Epithelial cell of esophagus (primary cell): ENCODE measurements around the gene ASB7.

Experiments used
- DNase-seq: peaks from one replicate; pipeline ENCODE4 v3.0.0; 2010; ENCODE audit warnings: low read depth
- H3K4me3 ChIP-seq: 2 replicates; pipeline ENCODE4 v1.5.1; 2011; ENCODE audit warnings: mild to moderate bottlenecking, low read length, control low read depth
- TF ChIP-seq, protein P1 (sequence below): IDR thresholded peaks from 2 replicates; pipeline ENCODE4 v1.5.1; 2011; ENCODE audit warnings: low read depth, mild to moderate bottlenecking, low read length, control low read depth, inconsistent platforms; ENCODE audit not compliant: insufficient read depth; ENCODE audit errors: missing control alignments

Gene ASB7

DNA sequence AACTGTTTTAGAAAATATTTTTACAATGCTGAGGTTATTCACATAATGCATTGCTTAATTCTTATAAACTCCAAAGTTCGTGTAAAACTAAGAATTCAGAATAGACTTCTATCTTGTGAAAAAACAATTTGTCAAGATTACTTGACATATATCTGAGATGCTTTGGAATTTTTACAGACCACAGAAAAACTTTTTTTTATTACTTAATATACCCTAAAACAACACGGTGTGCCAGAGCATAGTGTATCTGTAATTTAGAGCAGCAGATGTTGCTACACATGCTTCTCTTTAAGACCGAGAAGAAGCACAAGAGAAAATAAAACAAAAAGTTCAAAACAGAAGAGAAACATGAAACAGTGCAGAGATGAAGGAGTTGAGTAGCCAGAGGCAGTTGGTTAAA, 26.4 kb downstream of the ASB7 start:
- no peak overlapping the region for H3K4me3 ChIP-seq
- DNase-seq, result no peak
- TF ChIP-seq, protein P1, sequence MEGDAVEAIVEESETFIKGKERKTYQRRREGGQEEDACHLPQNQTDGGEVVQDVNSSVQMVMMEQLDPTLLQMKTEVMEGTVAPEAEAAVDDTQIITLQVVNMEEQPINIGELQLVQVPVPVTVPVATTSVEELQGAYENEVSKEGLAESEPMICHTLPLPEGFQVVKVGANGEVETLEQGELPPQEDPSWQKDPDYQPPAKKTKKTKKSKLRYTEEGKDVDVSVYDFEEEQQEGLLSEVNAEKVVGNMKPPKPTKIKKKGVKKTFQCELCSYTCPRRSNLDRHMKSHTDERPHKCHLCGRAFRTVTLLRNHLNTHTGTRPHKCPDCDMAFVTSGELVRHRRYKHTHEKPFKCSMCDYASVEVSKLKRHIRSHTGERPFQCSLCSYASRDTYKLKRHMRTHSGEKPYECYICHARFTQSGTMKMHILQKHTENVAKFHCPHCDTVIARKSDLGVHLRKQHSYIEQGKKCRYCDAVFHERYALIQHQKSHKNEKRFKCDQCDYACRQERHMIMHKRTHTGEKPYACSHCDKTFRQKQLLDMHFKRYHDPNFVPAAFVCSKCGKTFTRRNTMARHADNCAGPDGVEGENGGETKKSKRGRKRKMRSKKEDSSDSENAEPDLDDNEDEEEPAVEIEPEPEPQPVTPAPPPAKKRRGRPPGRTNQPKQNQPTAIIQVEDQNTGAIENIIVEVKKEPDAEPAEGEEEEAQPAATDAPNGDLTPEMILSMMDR, result no peak

DNA sequence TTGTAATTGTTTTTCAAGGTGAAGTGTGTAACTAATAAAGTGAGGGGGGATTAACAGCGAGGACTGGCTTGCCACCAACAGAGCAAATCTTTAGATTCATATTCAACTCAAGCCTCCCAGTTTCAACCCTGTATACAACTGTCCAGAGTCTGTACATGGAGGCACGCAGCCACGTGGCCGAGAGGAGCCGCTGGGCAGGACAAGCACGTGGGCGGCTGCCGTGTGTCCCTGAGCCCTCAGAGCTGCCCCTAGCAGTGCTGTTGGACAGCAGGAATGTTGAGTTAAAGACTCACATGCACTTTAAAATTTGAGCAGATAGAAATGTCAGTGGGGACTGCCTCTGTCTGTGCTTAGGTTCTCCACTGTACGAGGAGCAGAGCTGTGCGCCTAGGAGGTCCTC, 29.4 kb downstream of the ASB7 start:
- TF ChIP-seq, protein P1, result no peak
- no peak for DNase-seq
- H3K4me3 ChIP-seq, result no peak overlapping the region

DNA sequence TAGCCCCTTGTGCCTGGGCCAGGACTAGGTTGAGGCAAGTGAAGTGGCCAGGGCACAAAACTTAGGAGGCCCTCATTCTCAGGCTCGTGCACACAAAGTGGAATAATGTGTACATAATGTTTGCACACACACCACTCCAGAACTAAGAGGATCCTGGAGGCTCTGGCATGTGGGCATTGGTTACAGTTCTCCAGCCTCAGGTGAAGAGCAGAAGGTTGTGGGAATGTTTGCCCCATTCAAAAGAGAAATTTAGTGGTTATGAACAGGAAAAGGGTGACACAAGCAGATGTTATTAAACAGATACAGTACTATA, 31.3 kb downstream of the ASB7 start:
- H3K4me3 ChIP-seq, result no peak overlapping the region
- DNase-seq, result no peak
- TF ChIP-seq, protein P1, result no peak

DNA sequence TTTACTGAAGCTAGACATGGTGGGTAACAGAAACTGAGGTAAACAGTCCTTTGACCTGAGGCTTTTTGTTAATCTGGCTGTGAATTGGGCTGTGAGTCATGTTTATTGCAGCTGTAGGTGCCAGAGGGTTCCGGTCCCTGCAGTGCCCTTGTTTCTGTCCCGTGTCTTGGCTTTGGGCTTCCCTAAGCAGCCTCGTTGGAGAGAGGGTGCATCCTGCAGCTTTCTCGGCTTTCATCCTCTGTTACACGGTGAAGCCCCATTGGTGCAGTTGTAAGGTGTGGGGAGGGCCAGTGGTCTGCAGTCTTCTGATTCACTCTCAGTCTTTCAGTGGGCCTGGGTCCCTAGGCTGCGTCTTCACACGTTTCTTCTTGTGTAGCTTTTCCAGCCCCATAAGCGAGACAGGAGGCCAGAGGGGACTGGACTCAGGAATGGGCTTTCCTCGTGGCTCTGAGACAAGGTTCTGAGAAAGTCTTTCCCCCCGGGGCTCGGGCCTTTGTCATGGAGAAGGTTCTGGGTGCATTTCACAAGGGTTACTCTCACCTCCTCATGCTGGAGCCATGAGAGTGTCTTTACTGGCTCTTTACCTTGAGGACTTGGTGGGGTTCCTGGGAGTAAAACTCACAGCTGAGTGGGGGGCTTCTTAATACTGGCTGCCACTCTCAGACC, 33.1 kb downstream of the ASB7 start:
- TF ChIP-seq, protein P1, result no peak
- peak; percentile 54 for DNase-seq
- H3K4me3 ChIP-seq, result no peak overlapping the region

DNA sequence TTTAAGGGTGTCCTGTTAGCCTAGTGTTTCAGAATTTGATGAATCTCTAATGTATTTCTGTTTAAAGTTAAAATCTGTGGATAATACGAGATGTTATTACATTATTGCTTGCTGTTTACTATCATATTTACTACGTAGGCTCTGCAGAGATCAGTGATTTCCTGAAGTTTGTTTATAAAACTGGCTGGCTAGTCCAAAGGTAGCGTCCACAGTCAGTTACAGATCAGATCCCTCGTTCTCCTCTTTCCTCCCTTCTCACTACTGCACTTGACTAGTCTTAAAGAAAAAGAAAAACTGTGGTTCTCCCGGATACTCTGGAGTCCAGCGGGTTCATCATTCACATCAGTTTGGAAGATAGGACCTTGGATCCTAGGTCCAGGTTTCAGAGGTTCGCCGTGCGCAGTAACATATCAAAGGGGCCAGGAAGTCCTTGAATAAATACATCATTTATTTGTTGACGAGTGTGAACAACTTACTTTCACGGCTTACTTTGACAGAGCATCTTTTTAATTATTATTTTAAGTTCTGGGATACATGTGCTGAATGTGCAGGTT, 35.9 kb downstream of the ASB7 start:
- no peak for DNase-seq
- TF ChIP-seq, protein P1, result no peak
- no peak overlapping the region for H3K4me3 ChIP-seq

DNA sequence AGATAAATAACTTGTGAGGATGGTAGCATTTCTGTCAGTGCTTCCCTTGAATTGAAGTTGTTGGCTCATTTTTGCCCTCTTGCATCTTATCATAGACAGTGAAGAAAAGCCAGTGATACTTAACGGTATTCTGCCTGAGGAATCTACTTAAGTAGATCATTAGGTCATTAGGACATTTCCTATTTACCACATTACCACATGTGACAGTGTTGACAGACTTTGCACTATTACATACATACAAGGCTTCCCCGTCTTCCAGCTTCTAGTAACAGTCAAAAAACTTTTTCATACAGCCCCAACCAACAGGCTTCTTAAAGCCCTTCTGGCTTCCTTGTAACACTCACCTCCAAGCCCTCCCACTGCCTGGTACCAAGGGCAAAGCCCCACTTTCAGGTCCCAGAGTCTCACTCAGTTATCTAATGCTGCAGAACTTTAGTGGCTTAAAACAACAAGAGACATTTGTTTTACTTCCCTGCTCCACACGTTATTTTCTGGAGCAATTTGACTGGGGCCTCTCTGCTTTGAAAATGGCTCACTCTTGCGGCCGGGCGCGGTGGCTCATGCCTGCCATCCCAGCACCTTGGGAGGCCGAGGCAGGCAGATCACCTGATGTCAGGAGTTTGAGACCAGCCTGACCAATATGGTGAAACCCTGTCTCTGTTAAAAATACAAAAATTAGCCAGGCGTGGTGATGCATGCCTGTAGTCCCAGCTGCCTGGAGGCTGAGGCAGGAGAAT, 40.0 kb downstream of the ASB7 start:
- no peak for DNase-seq
- no peak overlapping the region for H3K4me3 ChIP-seq
- TF ChIP-seq, protein P1, result no peak

DNA sequence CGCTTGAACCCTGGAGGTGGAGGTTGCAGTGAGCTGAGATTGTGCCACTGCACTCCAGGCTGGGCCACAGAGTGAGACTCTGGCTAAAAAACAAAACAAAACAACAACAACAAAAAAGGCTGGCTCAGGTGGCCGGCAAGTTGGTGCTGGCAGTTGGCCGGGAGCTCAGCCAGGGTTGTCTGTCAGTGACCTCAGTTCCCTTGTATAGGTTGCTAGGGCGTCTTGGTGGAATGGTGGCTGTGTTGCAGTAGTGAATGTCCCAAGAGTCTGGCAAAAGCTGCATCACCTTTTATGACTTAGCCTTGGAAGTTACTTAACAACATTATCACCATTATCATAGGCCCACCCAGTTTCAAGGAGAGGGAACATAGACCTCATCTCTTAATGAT, 40.6 kb downstream of the ASB7 start:
- H3K4me3 ChIP-seq, result no peak overlapping the region
- TF ChIP-seq, protein P1, result no peak
- no peak for DNase-seq
